Kidney glomerular epithelial cell (primary cell): ENCODE data around the gene DENND11.

Experiments used
- DNase-seq: peaks from one replicate; lab custom pipeline; 2025; lab: John Stamatoyannopoulos, UW

Gene DENND11

GRCh38 chr7:141685285-141686023, 16.5 kb downstream of the DENND11 start:
- no peak for DNase-seq

GRCh38 chr7:141679014-141679413, 23.0 kb downstream of the DENND11 start:
- no peak for DNase-seq

GRCh38 chr7:141676618-141677017, 25.3 kb downstream of the DENND11 start:
- no peak for DNase-seq

GRCh38 chr7:141675436-141676215, 26.3 kb downstream of the DENND11 start:
- no peak for DNase-seq

GRCh38 chr7:141674702-141675101, 27.3 kb downstream of the DENND11 start:
- peak; percentile 35 for DNase-seq

GRCh38 chr7:141674171-141674671, 27.7 kb downstream of the DENND11 start:
- peak; percentile 70 for DNase-seq

GRCh38 chr7:141673346-141673745, 28.6 kb downstream of the DENND11 start:
- DNase-seq, result no peak

- no peak for DNase-seq
These were observed 30.1 kb downstream of the DENND11 start for GRCh38 chr7:141671705-141672496.

- no peak for DNase-seq
These were observed 33.1 kb downstream of the DENND11 start for GRCh38 chr7:141668853-141669252.

- DNase-seq, result no peak
These were observed 35.9 kb downstream of the DENND11 start for GRCh38 chr7:141666071-141666470.

- DNase-seq, result no peak
These were observed 36.5 kb downstream of the DENND11 start for GRCh38 chr7:141665208-141666035.

- DNase-seq, result no peak
These were observed 37.5 kb downstream of the DENND11 start for GRCh38 chr7:141664450-141664849.

GRCh38 chr7:141663081-141663849, 38.7 kb downstream of the DENND11 start:
- DNase-seq, result peak; percentile 17

GRCh38 chr7:141660259-141660658, 41.7 kb downstream of the DENND11 start:
- no peak for DNase-seq

- no peak for DNase-seq
These were observed 42.5 kb downstream of the DENND11 start for GRCh38 chr7:141659501-141659900.

- DNase-seq, result peak; percentile 69
These were observed 47.4 kb downstream of the DENND11 start for GRCh38 chr7:141654551-141654950.

GRCh38 chr7:141652691-141653090, 49.3 kb downstream of the DENND11 start:
- no peak for DNase-seq
